ENCODE data around the gene SEMA5A.

Gene SEMA5A

GRCh38 chr5:9156282-9156681 lies 389.6 kb downstream of the SEMA5A start:
- no peak for DNase-seq

- no peak for DNase-seq
Measured at GRCh38 chr5:9151684-9152427, 394.0 kb downstream of the SEMA5A start.

GRCh38 chr5:9149988-9150387 lies 395.9 kb downstream of the SEMA5A start:
- no peak for DNase-seq

- no peak for DNase-seq
Measured at GRCh38 chr5:9148242-9148641, 397.6 kb downstream of the SEMA5A start.

- no peak for DNase-seq
Measured at GRCh38 chr5:9140711-9141110, 405.2 kb downstream of the SEMA5A start.

GRCh38 chr5:9140202-9140601 lies 405.7 kb downstream of the SEMA5A start:
- no peak for DNase-seq

GRCh38 chr5:9139344-9139743 lies 406.5 kb downstream of the SEMA5A start:
- DNase-seq, result no peak

GRCh38 chr5:9128136-9128535 lies 417.7 kb downstream of the SEMA5A start:
- no peak for DNase-seq

- DNase-seq, result no peak
Measured at GRCh38 chr5:9126490-9126889, 419.4 kb downstream of the SEMA5A start.

- no peak for DNase-seq
Measured at GRCh38 chr5:9125852-9126251, 420.0 kb downstream of the SEMA5A start.

- DNase-seq, result no peak
Measured at GRCh38 chr5:9124838-9125237, 421.0 kb downstream of the SEMA5A start.

GRCh38 chr5:9124071-9124470 lies 421.8 kb downstream of the SEMA5A start:
- no peak for DNase-seq

- DNase-seq, result no peak
Measured at GRCh38 chr5:9122528-9122927, 423.3 kb downstream of the SEMA5A start.

- no peak for DNase-seq
Measured at GRCh38 chr5:9121597-9121996, 424.3 kb downstream of the SEMA5A start.

- no peak for DNase-seq
Measured at GRCh38 chr5:9118852-9119251, 427.0 kb downstream of the SEMA5A start.

GRCh38 chr5:9115093-9115492 lies 430.8 kb downstream of the SEMA5A start:
- DNase-seq, result no peak

GRCh38 chr5:9112520-9113291 lies 433.2 kb downstream of the SEMA5A start:
- no peak for DNase-seq

- DNase-seq, result no peak
Measured at GRCh38 chr5:9108162-9108561, 437.7 kb downstream of the SEMA5A start.

- no peak for DNase-seq
Measured at GRCh38 chr5:9105851-9106250, 440.0 kb downstream of the SEMA5A start.

- no peak for DNase-seq
Measured at GRCh38 chr5:9104571-9105339, 441.1 kb downstream of the SEMA5A start.

- DNase-seq, result no peak
Measured at GRCh38 chr5:9103290-9103689, 442.6 kb downstream of the SEMA5A start.

GRCh38 chr5:9099689-9100088 lies 446.2 kb downstream of the SEMA5A start:
- no peak for DNase-seq

GRCh38 chr5:9098990-9099389 lies 446.9 kb downstream of the SEMA5A start:
- no peak for DNase-seq

GRCh38 chr5:9094582-9094981 lies 451.3 kb downstream of the SEMA5A start:
- no peak for DNase-seq

Measured in effector CD8-positive, alpha-beta T cell (primary cell).